Sigmoid colon (tissue), 7 donors: ENCODE data around the gene ADD2. TPM values are rescaled to one million over a fixed set of nuclear protein-coding genes. Genes with fewer than 3 reads are reported as not detected.
"Not testable (repeated sequence)": the region's sequence is repeated elsewhere in the genome, so short reads cannot be mapped to it uniquely, and the experiment has no call there.

Source experiments
- DNase-seq: peaks from one replicate; pipeline ENCODE4 v3.0.0-alpha.2; 2019
- H3K27ac ChIP-seq, 4 donors: fragments of 200-600 bp; sonication (generic); one replicate each; pipeline ENCODE4 v1.5.1; 2016 to 2019; ENCODE audit warnings: mild to moderate bottlenecking in 1 of 4
- H3K27me3 ChIP-seq, 3 donors: fragments of 200-600 bp; sonication (generic); one replicate each; pipeline ENCODE4 v1.5.1; 2019; ENCODE audit warnings: mild to moderate bottlenecking in 1 of 3
- H3K36me3 ChIP-seq, 4 donors: fragments of 200-600 bp; sonication (generic); one replicate each; pipeline ENCODE4 v1.5.1; 2016 to 2019
- H3K4me1 ChIP-seq, 4 donors: fragments of 200-600 bp; sonication (generic); one replicate each; pipeline ENCODE4 v1.5.1; 2017 to 2019
- H3K4me3 ChIP-seq, 4 donors: fragments of 200-600 bp; sonication (generic); one replicate each; pipeline ENCODE4 v1.5.1; 2017 to 2019; ENCODE audit warnings: mild to moderate bottlenecking in 2 of 4, moderate library complexity in 1 of 4
- H3K9me3 ChIP-seq, 4 donors: fragments of 200-600 bp in 3 of 4; sonication (generic) in 3 of 4; one replicate each; pipeline versions ENCODE4 v1.5.1 to v1.6.1; 2013 to 2019
- CTCF ChIP-seq, 4 experiments: fragments of 450-650 bp in 3 of 4; fragments of 200-600 bp in 1 of 4; IDR thresholded peaks; one replicate each; pipeline ENCODE4 v1.5.1; 2016 to 2019; ENCODE audit warnings: antibody characterized with exemption in 4 of 4, mild to moderate bottlenecking in 3 of 4, moderate library complexity in 2 of 4
- EP300 ChIP-seq, 4 donors: sonication (generic); formaldehyde crosslinking; IDR thresholded peaks; one replicate each; pipeline ENCODE4 v1.6.1; 2017; ENCODE audit warnings: antibody characterized with exemption in 4 of 4
- POLR2A ChIP-seq, 2 donors: fragments of 450-650 bp; IDR thresholded peaks; one replicate each; pipeline ENCODE4 v1.6.1; 2016; ENCODE audit warnings: antibody characterized with exemption in 2 of 2, mild to moderate bottlenecking in 2 of 2, moderate library complexity in 2 of 2
- POLR2AphosphoS5 ChIP-seq, 4 donors: sonication (generic); formaldehyde crosslinking; IDR thresholded peaks; one replicate each; pipeline ENCODE4 v1.6.1; 2017; ENCODE audit warnings: antibody characterized with exemption in 4 of 4
- WGBS, 2 donors: extraction: QIAGEN DNeasy Blood & Tissue Kit; methylation state at CpG; one replicate each; pipeline ENCODE4 v1.1.7; 2013; 5-methylcytosine and 5-hydroxymethylcytosine counted together
- intact Hi-C: fragments of 100-400 bp; cut with DNase I; formaldehyde crosslinking; loops from one replicate; pipeline ENCODE4 v1.15.1; 2023
- polyA plus RNA-seq, 3 donors: library from polyadenylated mRNA; stranded (reverse); fragments of 200-250 nt; gene quantifications; one replicate each; pipeline ENCODE4 v1.2.3, GENCODE V29; 2013
- total RNA-seq, 4 donors: library from RNA; depleted of rRNA; stranded (reverse); fragments of >200 nt; gene quantifications; one replicate each; pipeline ENCODE4 v1.1.0, GENCODE V29; 2016
- donor health status: healthy with polysubstance abuse.
- donor health status: Bipolar disorder and iron deficiency.
- donor health status: healthy.

The ADD2 gene
- total and polyA plus RNA-seq, 7 donors: under 0.01 to 5.8 (median 3.2) TPM; not detected in 1

- no peak for DNase-seq
- TF ChIP-seq EP300 (IDR thresholded peaks at IDR 0.05): no peak
- TF ChIP-seq POLR2A (IDR thresholded peaks at IDR 0.05): no peak
- TF ChIP-seq CTCF (IDR thresholded peaks at IDR 0.05): no peak
- TF ChIP-seq POLR2AphosphoS5 (IDR thresholded peaks at IDR 0.05): no peak
- no peaks in the 10 kb centered on the region for H3K9me3 ChIP-seq
- no peak overlapping the region for H3K27ac ChIP-seq
- H3K27me3 ChIP-seq: peaks cover 0 to 20% (median 0%) of the 10 kb centered on the region in 3 donors
- H3K4me1 ChIP-seq: no peaks in the 10 kb centered on the region
- H3K36me3 ChIP-seq: no peaks in the 10 kb centered on the region
- intact Hi-C loops: no loop called here
- H3K4me3 ChIP-seq: no peak overlapping the region
- WGBS, 2 donors: 53 to 57% methylated on average over 5 of the region's 5 CpGs
Observed at GRCh38 chr2:70657246-70657645, 110.8 kb downstream of the ADD2 start.

DNA sequence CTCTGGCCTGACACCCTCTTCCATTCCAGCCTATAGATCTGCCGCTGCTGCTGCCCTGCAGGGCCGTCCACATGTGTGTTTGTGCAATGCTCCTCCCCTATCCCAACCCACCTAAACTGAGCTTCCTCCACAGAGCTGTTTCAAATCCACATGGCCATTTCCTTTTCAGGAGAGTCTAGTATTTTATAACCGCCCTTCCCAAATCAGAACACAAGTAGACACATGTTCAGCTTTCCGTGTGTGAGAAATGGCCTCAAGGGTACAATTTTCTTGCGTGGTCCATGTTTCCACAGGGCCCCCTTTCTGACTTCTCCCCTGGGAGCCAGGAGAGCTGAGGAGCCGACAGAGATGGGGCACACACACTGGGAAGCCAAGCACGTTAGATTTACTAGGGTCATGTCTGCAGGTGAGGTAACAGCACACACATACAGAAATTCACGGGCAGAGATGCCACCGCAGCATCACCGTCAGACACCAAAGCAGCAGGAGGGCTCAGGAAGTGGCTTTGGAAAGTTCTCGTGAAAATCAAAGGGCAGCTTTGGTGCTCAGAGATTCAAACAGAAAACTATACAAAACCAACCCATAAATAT, 111.5 kb downstream of the ADD2 start:
- Histone ChIP-seq H3K27me3 (peaks cover 0 to 20% (median 0%) of the 10 kb centered on the region in 3 donors), H3K4me1 (no peaks in the 10 kb centered on the region), H3K4me3 (no peak overlapping the region), H3K36me3 (no peaks in the 10 kb centered on the region), H3K9me3 (no peaks in the 10 kb centered on the region), H3K27ac (no peak overlapping the region)
- WGBS, 2 donors: 66 to 78% methylated on average over 11 of the region's 11 CpGs
- intact Hi-C loops: no loop called here
- no peak for TF ChIP-seq POLR2A (IDR thresholded peaks at IDR 0.05)
- no peak for TF ChIP-seq POLR2AphosphoS5 (IDR thresholded peaks at IDR 0.05)
- TF ChIP-seq EP300 (IDR thresholded peaks at IDR 0.05): no peak
- TF ChIP-seq CTCF (IDR thresholded peaks at IDR 0.05): no peak
- no peak for DNase-seq

DNA sequence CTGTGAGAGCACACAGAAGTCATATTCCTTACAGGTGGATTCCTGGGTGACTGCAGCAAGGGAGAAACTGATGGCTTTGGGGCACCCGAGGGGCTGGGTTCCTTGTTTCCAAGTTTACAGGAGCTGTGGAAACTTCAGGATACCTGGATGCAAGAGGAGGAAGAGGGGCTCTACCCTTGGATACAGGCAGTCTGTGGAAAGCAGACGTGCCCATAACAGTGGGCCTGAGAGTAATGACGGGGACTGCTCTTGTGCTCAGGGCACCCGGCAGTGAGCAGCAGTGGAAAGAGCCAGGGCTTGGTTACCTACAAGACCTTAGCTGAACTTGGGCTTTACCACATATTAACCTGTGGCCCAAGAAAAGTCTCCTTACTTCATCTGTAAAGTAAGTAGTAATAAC, 112.2 kb downstream of the ADD2 start:
- no peaks in the 10 kb centered on the region for H3K9me3 ChIP-seq
- H3K4me3 ChIP-seq: no peak overlapping the region
- no peaks in the 10 kb centered on the region for H3K4me1 ChIP-seq
- peaks cover 0 to 20% (median 0%) of the 10 kb centered on the region in 3 donors for H3K27me3 ChIP-seq
- intact Hi-C loops: no loop called here
- no peak for DNase-seq
- WGBS, 2 donors: 82 to 83% methylated on average over 4 of the region's 4 CpGs
- TF ChIP-seq EP300 (IDR thresholded peaks at IDR 0.05) (no peak), CTCF (IDR thresholded peaks at IDR 0.05) (no peak), POLR2A (IDR thresholded peaks at IDR 0.05) (no peak), POLR2AphosphoS5 (IDR thresholded peaks at IDR 0.05) (no peak)
- H3K36me3 ChIP-seq: no peaks in the 10 kb centered on the region
- H3K27ac ChIP-seq: no peak overlapping the region

GRCh38 chr2:70655211-70655610, 112.8 kb downstream of the ADD2 start:
- intact Hi-C loops, H3K36me3 ChIP-seq, H3K4me3 ChIP-seq, DNase-seq, H3K27ac ChIP-seq, H3K4me1 ChIP-seq, H3K9me3 ChIP-seq: not testable (repeated sequence)
- H3K27me3 ChIP-seq: peaks cover 0 to 20% (median 0%) of the 10 kb centered on the region in 3 donors
- 59 to 61% methylated on average over 6 of the region's 6 CpGs for WGBS, 2 donors

DNA sequence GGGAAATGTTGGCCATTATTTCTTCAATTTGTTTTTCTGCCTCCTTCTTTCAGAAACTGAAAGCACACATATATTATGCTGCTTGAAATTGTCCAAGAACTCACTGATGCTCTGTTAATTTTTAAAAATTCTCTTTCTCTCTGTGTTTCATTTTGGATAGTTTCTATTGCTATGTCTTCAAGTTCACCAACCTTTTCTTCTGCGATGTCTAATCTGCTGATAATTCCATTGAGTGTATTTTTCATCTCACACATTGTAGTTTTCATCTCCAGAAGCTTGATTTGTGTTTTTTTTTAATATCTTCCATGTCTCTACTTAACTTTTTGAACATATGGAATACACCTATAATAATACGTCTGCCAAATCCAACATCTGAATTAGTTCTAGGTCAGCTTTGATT, 116.3 kb downstream of the ADD2 start:
- Histone ChIP-seq H3K9me3 (no peaks in the 10 kb centered on the region), H3K27me3 (peaks cover 0 to 24% (median 0%) of the 10 kb centered on the region in 3 donors), H3K27ac (no peak overlapping the region), H3K4me1 (no peaks in the 10 kb centered on the region), H3K4me3 (no peak overlapping the region), H3K36me3 (no peaks in the 10 kb centered on the region)
- WGBS, 2 donors: 89 to 93% methylated on average over 2 of the region's 2 CpGs
- intact Hi-C loops: no loop called here
- no peak for DNase-seq
- no peak for TF ChIP-seq EP300 (IDR thresholded peaks at IDR 0.05)
- TF ChIP-seq POLR2AphosphoS5 (IDR thresholded peaks at IDR 0.05): no peak
- no peak for TF ChIP-seq CTCF (IDR thresholded peaks at IDR 0.05)
- no peak for TF ChIP-seq POLR2A (IDR thresholded peaks at IDR 0.05)
